Activated gamma-delta T cell (primary cell): Measurements from ENCODE around the gene MALRD1.

Source experiments
- DNase-seq: peaks from one replicate; lab custom pipeline; 2025; lab: John Stamatoyannopoulos, UW

The MALRD1 gene

DNA sequence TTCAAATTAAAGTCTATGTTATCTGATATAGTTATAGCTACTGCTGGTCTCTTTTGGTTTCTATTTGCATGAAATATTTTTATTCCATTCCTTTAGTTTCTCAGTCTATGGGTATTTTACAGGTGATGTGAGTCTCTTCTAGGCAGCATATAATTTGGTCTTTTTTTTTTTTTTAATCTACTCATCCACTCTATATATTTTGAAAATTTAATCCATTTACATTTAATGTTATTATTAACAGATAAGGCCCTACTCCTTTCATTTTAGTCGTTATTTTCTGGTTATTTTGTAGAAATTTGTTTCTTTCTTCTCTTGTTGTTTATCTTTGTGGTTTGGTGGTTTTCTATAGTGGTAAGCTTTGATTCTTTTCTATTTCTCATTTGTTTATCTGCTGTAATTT lies 58.8 kb downstream of the MALRD1 start:
- DNase-seq = no peak

DNA sequence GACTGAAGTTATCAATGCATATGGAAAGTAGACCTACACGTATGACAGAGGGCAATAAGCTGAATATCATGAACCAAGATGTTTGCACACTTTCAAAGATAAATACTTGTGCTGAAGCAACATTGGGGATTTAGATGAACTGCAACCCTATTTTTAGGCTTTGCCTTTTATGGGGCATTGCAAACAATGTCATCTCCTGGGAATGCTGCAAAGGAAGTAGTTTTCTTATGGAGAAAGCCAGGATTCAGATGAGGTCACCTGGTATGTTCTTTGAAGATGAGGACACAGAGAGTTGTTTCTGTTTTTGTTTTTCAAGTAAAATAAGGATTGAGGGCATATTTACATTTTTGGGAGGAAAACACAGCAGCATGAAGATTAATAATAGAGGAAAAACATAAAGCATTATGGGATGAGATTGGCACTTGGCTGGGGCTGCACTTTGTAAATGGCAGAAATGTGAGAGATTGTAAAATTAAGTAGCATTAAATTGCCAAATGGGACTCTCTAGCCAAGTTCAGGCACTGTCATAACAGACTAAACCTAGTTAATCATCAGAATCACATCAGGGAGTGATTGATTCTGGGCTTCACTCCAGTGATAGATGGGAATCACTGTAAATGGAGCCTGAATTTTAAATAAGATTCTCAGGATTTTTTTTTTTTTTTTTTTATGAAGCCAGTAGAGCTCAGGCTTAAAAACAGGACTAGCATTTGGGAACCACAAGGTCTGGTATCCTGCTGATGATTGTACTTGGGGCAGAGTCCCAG lies 63.1 kb downstream of the MALRD1 start:
- no peak for DNase-seq

DNA sequence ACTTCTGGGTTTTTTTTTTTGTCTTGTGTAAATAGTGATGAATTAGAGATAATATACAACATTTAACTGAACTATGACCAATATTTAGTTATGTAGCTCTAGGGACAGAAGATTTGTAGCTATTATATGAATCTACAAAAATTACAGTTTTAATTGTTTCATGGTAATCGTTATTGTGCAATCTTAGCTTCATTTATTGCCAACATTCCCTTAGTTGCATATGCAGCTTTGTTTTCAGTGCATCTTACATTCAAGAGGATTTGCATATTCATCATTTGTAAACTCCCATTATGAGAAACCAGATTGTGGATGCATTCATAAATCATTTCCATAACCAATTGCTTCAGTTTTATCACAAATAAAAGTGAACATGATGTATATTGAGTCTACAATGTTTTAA lies 68.8 kb downstream of the MALRD1 start:
- DNase-seq = no peak

DNA sequence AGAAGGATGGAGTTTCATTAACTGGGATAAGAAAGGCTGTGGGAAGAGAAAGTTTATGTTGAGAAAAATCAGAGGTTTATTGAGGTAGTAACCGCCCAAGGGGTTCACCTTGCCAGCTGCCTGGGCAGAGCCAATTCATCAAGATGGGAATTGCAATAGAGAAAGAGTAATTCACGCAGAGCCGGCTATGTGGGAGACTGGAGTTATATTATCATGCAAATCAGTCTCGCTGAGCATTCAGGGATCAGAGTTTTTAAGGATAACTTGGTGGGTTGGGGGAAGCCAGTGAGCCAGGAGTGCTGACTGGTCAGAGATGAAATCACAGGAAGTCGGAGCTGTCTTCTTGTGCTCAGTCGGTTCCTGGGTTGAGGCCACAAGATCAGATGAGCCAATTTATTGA lies 70.6 kb downstream of the MALRD1 start:
- DNase-seq = no peak

DNA sequence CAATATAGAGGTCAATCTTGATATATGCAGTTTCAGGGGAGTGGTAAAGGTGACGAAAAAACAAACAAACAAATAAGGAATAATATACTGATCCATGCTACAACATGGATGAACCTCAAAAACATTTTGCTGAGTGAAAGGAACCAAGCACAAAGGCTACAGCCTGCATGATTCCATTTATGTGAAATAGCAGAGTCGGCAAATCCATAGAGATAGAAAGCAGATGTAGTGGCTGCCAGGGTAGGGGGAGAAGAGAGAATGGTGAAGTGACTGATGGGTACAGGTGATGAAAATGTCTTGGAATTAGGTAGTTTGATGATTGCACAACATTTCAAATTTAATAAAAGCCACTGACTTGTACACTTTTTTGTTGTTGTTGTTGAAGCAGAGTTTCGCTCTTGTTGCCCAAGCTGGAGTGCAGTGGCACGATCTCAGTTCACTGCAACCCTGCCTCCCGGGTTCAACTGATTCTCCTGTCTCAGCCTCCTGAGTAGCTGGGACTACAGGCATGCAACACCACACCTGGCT lies 71.8 kb downstream of the MALRD1 start:
- DNase-seq = no peak

DNA sequence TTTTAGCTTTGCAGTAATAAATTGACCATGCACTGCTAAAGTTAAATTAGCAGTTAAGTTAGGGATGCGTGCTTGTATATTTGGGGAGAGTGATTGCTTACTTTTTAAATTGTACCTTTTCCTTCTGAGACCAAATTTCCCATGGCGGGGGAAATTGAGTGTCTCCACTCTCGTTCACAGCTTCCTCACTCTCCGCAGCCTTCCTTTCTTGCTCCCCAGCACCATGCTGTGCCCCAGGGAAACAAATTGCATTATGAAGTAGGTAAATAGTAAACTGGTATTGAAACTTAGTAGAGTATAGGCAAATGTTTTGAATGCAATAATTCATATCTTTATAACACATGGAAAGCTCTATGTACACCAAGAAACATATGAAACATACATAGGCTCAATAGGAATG lies 85.4 kb downstream of the MALRD1 start:
- DNase-seq = no peak

DNA sequence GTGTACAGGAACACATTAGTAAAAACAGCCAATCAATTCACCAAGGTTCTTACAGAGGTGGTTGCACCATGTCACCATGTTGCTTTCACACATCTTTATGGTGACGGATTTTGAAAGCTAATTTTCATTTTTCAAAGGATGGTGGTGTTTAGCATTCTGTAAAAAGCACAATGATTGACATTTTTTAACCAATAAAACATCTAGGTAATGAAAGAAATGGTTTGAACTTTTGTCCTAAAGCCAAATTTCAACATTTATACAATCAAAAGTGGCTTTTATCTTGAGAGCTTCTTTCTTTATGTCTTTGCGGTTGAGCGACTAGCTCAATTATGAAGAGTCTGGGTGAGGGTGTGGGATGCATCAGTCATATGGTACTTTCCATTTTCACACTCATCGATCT lies 94.4 kb downstream of the MALRD1 start:
- no peak for DNase-seq

DNA sequence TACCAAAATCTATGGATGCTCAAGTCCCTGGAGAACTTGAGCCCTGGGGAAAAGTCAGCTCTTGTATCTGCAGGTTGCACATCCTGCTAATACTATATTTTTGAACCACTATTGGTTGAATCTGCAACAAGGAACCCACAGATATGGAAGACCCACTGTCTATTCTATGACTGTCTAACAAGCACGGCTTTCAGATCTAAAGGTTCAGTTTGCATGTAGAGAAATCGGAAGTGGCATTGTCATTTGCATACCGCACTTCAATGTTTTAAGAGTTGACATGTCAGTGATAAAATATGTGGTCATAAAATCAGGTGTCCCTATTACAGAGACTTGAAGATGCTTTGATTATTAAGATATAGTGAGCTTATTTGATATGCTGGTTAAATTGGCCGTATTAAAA lies 95.6 kb downstream of the MALRD1 start:
- no peak for DNase-seq

DNA sequence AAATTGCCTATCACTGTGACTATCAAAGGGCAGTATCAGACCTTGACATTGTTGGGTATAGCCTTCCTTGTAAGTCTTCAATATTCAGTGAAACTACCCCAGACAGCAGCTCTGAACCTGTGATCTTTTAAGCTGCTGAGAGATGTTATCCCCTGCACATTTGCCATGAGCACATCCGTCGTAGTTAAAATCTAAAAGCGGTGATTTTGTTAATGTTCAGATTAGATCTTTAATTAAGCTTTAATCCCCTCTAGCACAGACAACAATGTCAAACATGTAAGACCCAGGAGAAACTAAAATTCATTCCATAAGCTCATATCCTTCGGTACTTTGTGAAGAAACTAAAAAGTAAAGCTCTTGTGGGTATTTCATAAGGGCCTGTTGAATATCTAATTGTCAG lies 105.8 kb downstream of the MALRD1 start:
- DNase-seq = no peak

DNA sequence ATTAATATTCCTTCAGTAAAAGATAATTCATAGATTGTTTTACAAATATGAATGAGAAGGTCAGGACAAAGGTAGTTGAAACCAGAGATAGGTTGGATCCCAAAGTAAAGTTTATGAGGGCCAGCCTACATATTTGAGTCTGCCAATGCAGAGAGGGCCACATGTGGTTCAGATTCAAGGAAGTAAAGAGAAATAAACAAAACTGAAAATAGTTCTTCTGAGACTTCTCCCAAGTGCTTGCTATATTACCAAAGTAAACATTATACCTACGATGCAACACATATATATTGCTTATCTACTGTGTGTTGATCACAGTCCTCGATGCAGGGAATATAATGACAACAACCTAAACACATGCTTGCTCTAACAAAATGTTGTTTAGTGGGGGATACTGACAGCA lies 109.8 kb downstream of the MALRD1 start:
- no peak for DNase-seq

DNA sequence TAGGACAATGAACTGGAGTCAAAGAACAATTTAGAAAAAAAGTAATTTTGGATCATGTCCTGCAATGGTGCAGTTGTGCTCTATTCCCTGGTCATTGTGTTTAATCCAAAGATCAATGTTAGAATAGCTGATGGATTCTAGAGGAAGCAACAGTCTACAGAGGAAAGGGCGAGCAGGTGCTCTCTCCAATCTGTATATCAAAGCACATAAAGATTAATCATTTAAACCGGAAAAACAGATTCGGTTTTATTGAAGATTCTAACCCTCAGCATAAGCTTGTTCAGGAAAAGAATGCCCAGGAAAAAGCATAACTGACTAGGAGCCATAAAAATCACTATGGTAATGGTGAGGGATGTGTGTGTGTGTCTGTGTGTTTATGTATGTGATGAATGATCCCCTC lies 110.3 kb downstream of the MALRD1 start:
- no peak for DNase-seq

DNA sequence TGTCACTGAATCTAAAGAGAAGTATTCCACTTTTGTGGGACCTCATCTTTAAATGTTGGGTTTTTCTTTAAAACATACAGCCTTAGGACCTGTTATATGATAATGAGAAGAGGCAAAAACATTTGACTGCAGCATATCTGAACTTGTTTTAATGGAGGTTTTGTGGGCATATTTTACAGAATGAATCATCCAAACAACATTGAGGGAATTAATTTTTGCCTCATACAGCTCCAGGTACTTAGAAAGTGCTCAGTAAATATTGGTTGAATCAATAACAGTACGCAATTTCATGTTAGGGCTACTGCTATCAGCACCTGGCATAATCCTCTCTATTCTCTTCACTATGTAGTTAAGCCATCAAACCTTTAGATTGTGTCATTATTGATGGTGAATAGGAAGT lies 115.9 kb downstream of the MALRD1 start:
- no peak for DNase-seq

DNA sequence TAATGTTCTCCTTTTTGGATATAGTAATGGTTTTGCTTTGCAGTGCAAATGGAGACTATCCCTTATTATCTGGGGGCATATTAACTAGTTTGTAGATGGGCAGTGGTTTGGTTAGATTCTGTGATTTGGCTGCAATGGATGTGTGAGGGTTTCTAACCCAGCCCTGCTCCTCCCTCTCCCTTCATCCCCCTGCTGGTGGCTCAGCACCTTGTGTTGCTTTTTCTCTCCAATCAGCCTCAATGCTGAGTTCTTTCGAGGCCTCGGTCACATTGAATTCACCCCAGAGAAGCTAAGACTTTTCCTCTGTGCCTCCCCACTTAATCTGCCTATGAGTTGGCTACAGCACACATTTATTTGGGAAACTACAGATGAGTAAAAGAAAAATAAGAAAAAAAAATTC lies 120.0 kb downstream of the MALRD1 start:
- no peak for DNase-seq

DNA sequence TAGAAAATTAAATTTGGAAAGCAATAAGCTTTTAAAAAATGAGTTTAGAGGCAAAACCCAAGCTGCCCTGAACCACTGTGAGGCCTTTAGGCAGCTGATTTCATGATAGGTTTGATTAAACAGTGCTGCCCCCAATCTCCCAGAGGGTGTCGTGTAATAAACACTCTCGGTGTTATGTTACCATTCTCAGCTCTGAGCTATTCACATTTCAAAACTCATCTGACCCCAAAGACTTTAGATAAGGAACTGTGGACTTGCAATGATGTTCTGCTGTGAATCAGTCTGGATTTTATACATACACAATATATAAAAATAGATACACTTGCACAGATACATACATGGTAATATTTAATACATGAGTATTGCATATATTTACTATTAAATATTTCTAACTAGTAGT lies 120.4 kb downstream of the MALRD1 start:
- no peak for DNase-seq

DNA sequence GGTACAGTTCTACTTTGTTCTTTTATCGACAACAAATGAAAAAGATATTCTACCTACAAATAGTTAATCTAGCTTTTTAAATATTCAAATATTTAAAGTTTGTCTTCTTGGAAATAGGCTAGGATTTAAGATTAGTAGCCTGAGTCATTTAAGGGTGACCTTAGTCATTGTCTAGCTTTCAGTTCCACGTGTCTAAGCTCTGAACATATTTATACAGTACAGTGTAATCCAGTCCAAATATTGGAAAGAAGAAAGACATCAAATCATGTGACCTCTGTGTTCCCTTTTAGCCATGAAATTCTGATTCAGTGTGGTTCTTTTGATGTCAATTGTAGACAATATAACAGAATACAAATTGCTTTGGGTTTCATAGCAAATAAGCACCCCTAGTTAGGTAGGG lies 121.1 kb downstream of the MALRD1 start:
- no peak for DNase-seq

DNA sequence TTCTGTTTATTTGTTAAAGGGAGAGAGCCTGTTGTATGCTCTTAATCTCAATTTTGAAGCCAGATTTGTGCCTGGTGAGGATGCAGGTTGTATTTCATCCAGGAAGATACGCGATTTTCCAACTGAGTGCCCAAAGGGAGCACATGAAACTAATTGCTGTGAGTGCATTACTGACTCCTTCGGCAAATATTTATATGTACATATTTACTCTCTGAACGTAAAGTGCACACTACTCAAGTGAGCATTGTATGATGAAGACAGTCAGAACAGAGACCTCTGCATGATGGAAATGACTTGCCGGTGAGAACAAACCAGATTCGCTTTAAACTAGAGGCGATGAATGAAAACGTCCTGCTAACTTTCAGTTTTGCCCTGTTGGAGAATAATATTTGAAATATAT lies 130.1 kb downstream of the MALRD1 start:
- DNase-seq = no peak

DNA sequence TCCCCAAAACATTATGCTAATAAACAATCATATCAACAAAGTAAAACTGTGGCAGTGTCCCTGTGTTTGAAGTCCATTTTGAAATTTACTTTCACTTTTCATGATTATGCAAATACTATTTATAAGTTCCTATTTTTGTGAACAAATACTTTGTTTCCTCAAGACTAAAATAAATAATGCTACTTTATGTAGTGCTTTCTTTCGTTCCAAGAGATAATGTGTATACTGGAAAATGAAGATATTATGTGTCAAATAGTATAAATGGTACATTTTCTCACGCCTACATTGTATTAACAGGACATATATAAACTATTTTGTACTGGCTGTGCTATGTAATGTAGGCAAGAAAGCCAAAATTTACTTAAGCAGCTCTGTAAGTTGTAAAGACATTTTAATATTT lies 136.3 kb downstream of the MALRD1 start:
- no peak for DNase-seq

DNA sequence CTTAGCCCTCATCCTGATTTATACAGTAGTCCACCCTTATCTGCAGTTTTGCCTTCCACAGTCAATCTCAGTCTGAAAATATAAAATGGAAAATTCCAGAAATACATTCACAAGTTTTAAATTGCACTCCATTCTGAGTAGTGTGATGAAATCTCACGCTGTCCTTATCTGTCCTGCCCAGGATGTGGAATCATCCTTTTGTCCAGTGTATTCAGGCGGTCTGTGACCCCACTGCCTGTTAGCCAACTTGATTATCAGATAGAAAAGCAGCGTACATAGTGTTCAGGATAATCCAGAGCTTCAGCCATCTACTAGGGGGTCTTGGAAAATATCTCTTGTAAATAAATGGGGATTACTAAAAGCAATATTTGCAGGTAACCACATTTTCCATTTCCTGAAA lies 146.3 kb downstream of the MALRD1 start:
- DNase-seq = no peak

DNA sequence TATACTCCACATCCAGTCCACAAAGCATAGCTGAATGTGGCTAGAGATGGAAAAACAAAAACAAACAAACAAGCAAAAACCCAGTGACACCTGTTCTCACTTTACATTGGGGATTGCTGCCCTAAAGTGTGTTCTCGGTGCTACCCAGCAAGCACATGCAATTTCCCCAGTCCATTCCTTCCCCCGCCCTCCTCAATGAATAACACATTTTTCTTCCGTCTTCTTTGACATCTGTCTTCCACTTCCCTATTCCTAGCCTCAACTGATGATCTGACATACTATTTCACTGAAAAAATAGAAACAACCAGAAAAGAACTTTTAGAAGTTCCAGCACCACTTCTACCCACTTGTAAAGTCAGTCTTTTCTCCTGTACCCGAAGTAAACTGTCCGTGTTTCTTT lies 147.1 kb downstream of the MALRD1 start:
- no peak for DNase-seq

DNA sequence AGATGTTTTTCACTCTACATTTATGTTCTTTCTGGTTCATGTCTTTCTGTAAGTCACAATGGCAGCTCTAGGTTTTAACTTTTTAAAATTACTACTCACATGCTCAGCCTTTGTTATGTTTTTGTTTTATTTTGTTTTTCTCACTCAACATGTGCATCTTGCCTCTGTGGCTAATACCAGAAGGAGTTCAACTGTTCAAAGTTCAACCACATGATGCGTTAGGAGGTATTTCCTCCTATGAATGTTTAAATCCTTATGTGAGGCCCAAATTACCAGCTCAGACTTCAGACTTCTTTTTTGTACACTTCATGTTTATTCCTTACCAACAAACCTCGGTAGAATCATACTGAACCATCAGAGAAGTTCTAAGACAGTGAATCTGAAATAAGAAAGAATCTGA lies 151.6 kb downstream of the MALRD1 start:
- no peak for DNase-seq

DNA sequence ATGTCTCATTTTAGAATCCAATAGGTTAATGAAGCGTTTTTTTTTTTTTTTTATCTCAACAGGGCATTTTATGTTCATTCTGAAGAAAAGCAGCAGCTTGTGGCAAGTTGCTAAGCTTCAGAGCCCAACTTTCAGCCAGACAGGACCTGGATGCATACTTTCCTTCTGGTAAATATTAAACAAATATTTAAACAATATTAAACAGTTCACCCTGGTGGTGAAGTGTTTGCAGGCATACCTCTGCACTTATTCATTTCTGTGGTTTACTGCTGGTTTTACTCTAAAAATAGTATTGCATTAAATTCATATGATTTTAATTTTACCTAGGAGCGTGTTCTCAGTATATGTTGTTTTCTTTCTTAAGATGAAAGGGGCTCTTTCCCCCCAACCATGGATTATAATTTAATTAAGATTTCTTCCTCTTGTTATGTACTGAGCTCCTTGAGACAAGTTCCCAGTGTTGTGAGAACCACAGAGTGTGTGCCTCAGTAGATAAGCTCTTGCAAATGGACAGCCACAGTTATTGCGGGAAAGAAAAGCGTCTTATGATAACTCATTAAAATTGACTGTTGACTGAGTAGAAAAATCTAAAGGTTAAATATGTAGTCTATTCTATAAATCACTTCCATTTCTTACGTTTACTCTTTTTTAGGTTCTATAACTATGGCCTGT lies 155.8 kb downstream of the MALRD1 start:
- no peak for DNase-seq

DNA sequence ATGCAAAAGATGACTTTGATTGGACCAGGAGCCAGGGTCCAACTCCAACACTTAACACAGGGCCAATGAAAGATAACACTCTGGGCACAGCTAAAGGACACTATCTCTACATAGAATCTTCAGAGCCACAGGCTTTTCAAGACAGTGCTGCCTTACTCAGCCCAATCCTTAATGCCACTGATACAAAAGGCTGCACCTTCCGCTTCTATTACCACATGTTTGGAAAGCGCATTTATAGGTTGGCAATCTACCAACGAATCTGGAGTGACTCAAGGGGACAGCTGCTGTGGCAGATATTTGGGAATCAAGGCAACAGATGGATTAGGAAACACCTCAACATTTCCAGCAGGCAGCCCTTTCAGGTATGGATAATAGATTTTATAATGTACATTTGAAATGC lies 160.7 kb downstream of the MALRD1 start:
- no peak for DNase-seq

DNA sequence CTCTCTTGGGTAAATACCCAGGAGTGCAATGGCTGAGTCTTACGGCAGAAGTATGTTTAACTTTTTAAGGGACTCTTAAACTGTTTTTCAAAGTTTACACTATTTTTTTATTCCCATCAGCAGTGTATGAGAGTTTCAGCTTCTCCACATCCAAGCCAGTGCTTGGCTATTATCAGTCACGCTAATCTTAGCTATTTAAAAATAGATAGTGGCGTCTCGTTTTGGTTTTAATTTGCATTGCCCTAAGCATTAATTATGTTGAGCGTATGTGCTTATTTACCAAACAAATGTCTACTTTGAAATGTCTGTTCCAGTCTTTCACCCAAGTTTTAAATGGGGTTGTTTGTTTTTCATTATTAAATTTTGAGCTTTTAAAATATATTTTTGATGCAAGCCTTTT lies 164.0 kb downstream of the MALRD1 start:
- no peak for DNase-seq

DNA sequence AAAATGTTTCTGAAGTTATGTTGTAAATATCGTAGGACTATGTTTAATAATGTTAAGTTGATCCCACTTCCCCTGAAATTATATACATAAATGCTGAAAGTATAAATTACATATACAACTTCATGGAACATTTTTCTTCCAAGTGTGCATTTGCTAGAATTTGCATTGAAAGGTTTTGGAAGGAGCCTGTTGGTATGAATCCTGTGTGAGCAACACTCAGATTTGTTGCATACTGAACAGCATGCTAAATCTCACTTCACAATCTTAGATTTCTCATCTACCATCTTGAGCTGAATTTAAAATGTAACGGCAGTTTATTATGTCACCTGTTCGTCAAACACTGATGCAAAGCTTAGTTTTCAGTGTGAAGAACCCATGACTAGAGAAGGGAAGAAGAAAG lies 172.6 kb downstream of the MALRD1 start:
- no peak for DNase-seq
